Right lobe of liver (tissue), 6 donors: ENCODE data around the gene GPR39. TPM values are rescaled to one million over a fixed set of nuclear protein-coding genes. Genes with fewer than 3 reads are reported as not detected.

Experiments used
- ATAC-seq, 4 donors: fragments of 200-7000 bp; cut with Tn5 transposase; one replicate each; pipeline ENCODE4 v1.9.1; 2020; ENCODE audit warnings: mild to moderate bottlenecking in 4 of 4, moderate library complexity in 4 of 4
- DNase-seq, 3 donors: peaks; one replicate each; pipeline ENCODE4 v3.0.0-alpha.2; 2020
- H3K27ac ChIP-seq, 3 donors: fragments of 200-600 bp; one replicate each; pipeline ENCODE4 v1.8.0; 2022
- H3K27me3 ChIP-seq, 2 donors: fragments of 200-600 bp; one replicate each; pipeline ENCODE4 v1.8.0; 2022
- H3K36me3 ChIP-seq, 4 donors: fragments of 200-600 bp; sonication (generic) in 1 of 4; one replicate each; pipeline versions ENCODE4 v1.5.1 to v1.8.0; 2017 to 2022; ENCODE audit warnings: control low read depth in 1 of 4
- H3K4me1 ChIP-seq, 4 donors: fragments of 200-600 bp; sonication (generic) in 1 of 4; one replicate each; pipeline versions ENCODE4 v1.5.1 to v1.8.0; 2017 to 2022; ENCODE audit warnings: control low read depth in 1 of 4
- H3K4me3 ChIP-seq, 3 donors: fragments of 200-600 bp; one replicate each; pipeline ENCODE4 v1.8.0; 2022
- H3K9me3 ChIP-seq, 4 donors: fragments of 200-600 bp; sonication (generic) in 1 of 4; one replicate each; pipeline versions ENCODE4 v1.5.1 to v1.8.0; 2017 to 2022; ENCODE audit warnings: control low read depth in 1 of 4
- CTCF ChIP-seq, 4 donors: fragments of 200-600 bp in 3 of 4; fragments of 450-650 bp in 1 of 4; IDR thresholded peaks; one replicate each; pipeline versions ENCODE4 v1.5.1 to v1.8.0; 2016 to 2022; ENCODE audit warnings: antibody characterized with exemption in 4 of 4, mild to moderate bottlenecking in 2 of 4
- POLR2A ChIP-seq: fragments of 450-650 bp; IDR thresholded peaks from one replicate; pipeline ENCODE4 v1.6.1; 2017; ENCODE audit warnings: antibody characterized with exemption, mild to moderate bottlenecking
- WGBS: methylation state at CpG from one replicate; pipeline ENCODE4 v1.1.6; 2018; ENCODE audit warnings: low coverage, low lambda C conversion rate; ENCODE audit not compliant: insufficient coverage; ENCODE audit errors: missing lambda C conversion rate; 5-methylcytosine and 5-hydroxymethylcytosine counted together
- intact Hi-C, 2 donors: fragments of 100-400 bp; cut with DNase I; formaldehyde crosslinking; loops; one replicate each; pipeline versions ENCODE4 v1.11.2 to v1.14.1; 2022
- total RNA-seq, 6 experiments: library from RNA; depleted of rRNA in 2 of 6; stranded (reverse); fragments of >200 nt in 2 of 6; fragmentation: NEBNext Ultra II Directional in 3 of 6; extraction: Animal tissue kit (Norgen Biotek cat#: 25700) in 3 of 6; gene quantifications; one replicate each; pipeline versions ENCODE4 v1.1.0 to v1.2.4, GENCODE V29; 2016 to 2023
- donor health status: DM: no; HTN: yes; CAD: no.
- donor health status: DM: no; HTN: no; CAD: no.
- donor health status: DM: no; HTN: no; CAD: no.
- donor health status: DM: no; HTN: yes; CAD: no.
- donor health status: DM: no; HTN: yes; CAD: no.

Gene GPR39
- total RNA-seq, 6 experiments from 2014 or later: 3.6 to 9.1 (median 6.0) TPM

GRCh38 chr2:132540166-132540565 lies 123.6 kb downstream of the GPR39 start:
- no peak for DNase-seq
- intact Hi-C loops: loop anchor here in 1 of 2 donors (5.0 to 10.0 kb wide), 2 partner anchors 95 to 627 kb away; no protein-coding TSS in a partner anchor
- Histone ChIP-seq H3K27ac (no peak overlapping the region), H3K9me3 (no peaks in the 10 kb centered on the region), H3K4me1 (no peaks in the 10 kb centered on the region), H3K36me3 (no peaks in the 10 kb centered on the region), H3K4me3 (no peak overlapping the region), H3K27me3 (no peaks in the 10 kb centered on the region)
- TF ChIP-seq CTCF (IDR thresholded peaks at IDR 0.05) (no peak), POLR2A (no peak)
- no peak for ATAC-seq
- 64% methylated on average over 3 of the region's 4 CpGs for whole genome bisulfite sequencing

- 57% methylated on average over 4 of the region's 4 CpGs for WGBS
- DNase-seq (no peak), ATAC-seq (peak in 2 of 4 donors; percentile 26 to 40)
- no peaks in the 10 kb centered on the region for H3K4me1 ChIP-seq
- no peaks in the 10 kb centered on the region for H3K36me3 ChIP-seq
- H3K9me3 ChIP-seq: no peaks in the 10 kb centered on the region
- intact Hi-C loops: loop anchor here in 1 of 2 donors (5.0 to 10.0 kb wide), 2 partner anchors 92 to 624 kb away; no protein-coding TSS in a partner anchor
- no peak overlapping the region for H3K27ac ChIP-seq
- H3K27me3 ChIP-seq: no peaks in the 10 kb centered on the region
- H3K4me3 ChIP-seq: no peak overlapping the region
- TF ChIP-seq CTCF (IDR thresholded peaks at IDR 0.05): no peak
- TF ChIP-seq POLR2A: no peak
These were observed 126.5 kb downstream of the GPR39 start for GRCh38 chr2:132542953-132543569.

- TF ChIP-seq CTCF (IDR thresholded peaks at IDR 0.05) (no peak), POLR2A (no peak)
- H3K4me3 ChIP-seq: no peak overlapping the region
- no peak for DNase-seq
- H3K27ac ChIP-seq: no peak overlapping the region
- no CpG with 5 or more reads among the region's 1 CpG for whole genome bisulfite sequencing
- intact Hi-C loops: loop anchor here in 1 of 2 donors (5.0 to 10.0 kb wide), 2 partner anchors 91 to 623 kb away; no protein-coding TSS in a partner anchor
- no peaks in the 10 kb centered on the region for H3K9me3 ChIP-seq
- no peaks in the 10 kb centered on the region for H3K27me3 ChIP-seq
- H3K36me3 ChIP-seq: no peaks in the 10 kb centered on the region
- ATAC-seq: no peak
- H3K4me1 ChIP-seq: no peaks in the 10 kb centered on the region
These were observed 127.5 kb downstream of the GPR39 start for GRCh38 chr2:132544006-132544630.

- WGBS: 23% methylated on average over 5 of the region's 5 CpGs
- H3K27ac ChIP-seq: no peak overlapping the region
- peak; percentile 71 to 89 (median 86) for ATAC-seq
- TF ChIP-seq CTCF (IDR thresholded peaks at IDR 0.05): peak; percentile 65 to 78 (median 69)
- TF ChIP-seq POLR2A: no peak
- H3K36me3 ChIP-seq: no peaks in the 10 kb centered on the region
- no peaks in the 10 kb centered on the region for H3K9me3 ChIP-seq
- H3K27me3 ChIP-seq: no peaks in the 10 kb centered on the region
- peak in 2 of 3 donors; percentile 54 to 73 for DNase-seq
- H3K4me3 ChIP-seq: no peak overlapping the region
- intact Hi-C loops: loop anchor here in 1 of 2 donors (10.0 kb wide), 1 partner anchor 88 kb away; no protein-coding TSS in a partner anchor
- no peaks in the 10 kb centered on the region for H3K4me1 ChIP-seq
These were observed 130.6 kb downstream of the GPR39 start for GRCh38 chr2:132547090-132547687.
